HG03045 (cell line): ENCODE results near the gene CHMP6.

Experiments
- ATAC-seq: cut with Tn5 transposase; IDR thresholded peaks from one replicate; pipeline ENCODE4 v1.9.1; 2021; ENCODE audit warnings: mild to moderate bottlenecking, moderate library complexity; ENCODE audit not compliant: unreplicated experiment

The CHMP6 gene

DNA sequence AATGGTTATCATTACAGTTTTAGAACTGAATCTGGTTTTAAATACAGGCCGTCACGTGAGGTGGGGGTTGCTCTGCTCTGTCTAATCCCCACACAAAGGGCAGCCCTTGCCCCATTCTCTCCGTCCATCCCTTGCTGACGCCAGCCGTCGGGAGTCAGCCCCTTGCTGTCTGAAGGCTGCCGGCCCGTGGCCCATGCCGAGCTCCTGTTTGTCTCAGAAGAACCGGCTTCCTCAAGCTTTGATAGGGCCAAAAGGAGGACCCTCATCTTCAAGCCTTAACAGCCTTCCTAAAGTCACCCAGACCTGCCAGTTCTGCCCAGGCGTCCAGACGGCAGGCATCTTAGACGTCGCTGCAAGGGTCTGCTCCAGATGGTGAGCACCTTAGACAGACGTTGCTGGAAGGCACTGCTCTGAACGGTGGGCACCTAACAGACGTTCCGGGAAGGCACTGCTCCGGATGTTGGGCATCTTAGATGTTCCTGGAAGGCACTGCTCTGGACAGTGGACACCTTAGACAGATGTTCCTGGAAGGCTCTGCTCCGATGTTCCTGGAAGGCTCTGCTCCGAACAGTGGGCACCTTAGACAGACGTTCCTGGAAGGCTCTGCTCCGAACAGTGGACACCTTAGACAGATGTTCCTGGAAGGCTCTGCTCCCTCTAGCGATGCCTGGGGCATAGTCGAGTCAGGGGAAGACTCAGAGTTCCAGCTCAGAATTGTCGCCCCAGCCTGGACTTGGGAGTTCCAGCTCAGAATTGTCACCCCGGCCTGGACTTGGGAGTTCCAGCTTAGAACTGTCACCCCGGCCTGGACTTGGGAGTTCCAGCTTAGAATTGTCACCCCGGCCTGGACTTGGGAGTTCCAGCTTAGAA is 35.1 kb upstream of the CHMP6 start:
- no peak for ATAC-seq

GRCh38 chr17:80957461-80957941 is 34.1 kb upstream of the CHMP6 start:
- ATAC-seq, result no peak

DNA sequence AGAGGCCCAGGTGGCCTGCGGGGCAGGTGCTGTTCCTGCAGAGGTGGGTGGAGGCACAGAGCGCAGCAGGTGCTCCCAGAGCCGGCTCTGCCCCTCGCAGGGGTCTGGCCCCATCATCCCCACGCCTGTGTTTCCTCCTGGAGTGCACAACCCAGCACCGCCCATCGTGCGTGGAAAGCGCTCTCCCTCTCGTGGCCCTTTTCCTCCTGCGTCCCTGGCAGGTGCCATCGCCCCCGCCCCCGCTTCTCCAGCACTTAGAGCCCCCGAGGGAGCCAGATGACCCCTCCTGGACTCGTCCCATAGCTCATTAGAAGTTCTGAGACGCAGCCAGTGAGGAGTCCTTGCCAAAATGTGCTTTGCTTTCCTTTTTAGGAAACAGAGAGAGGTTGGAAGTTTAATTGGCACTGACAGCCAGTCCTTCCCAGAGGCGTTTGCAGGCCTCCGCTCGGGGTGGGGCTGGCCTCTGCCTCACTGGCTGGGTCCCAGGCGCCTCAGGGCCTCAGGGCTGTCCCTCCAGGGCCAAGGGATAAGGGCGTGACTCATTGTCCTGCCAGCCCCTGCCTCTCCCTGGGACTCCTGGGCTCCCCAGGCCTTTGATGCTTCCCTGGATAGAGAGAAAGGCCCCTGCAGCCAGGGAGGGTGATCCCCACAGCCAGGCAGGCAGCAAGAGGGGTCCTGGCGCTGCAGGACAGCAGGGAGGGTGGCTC is 32.2 kb upstream of the CHMP6 start:
- ATAC-seq, result no peak

DNA sequence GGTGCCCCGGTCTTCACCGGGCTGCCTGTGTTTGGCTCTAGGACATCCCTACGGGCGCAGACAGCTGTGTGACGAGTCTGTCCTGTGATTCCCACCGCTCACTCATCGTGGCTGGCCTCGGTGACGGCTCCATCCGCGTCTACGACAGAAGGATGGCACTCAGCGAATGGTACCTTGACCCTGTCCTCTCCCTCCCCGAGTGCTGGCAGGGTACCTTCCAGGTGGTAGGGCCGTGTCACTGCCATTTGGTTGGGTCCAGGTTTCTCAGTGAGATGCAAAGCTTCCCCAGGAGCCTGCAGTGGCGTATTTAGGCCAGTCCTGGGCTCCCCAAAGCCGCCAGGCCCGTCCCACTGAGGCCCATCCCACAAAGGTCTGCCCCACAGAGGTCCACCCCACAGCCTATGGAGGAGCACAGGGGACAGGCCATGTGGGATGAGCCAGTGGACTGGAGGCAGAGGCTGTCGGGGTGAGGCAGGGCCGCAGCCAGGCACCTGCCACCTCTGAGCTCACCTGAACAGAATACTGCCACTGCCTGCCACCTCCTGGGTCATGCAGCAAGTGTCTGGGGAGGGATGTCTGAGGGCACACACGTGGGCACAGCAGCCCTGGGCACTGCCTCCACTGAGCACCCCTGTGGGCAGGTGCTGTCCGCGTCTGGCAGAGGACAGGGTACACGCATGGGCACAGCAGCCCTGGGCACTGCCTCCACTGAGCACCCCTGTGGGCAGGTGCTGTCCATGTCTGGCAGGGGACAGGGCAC is 31.4 kb upstream of the CHMP6 start:
- ATAC-seq, result no peak

DNA sequence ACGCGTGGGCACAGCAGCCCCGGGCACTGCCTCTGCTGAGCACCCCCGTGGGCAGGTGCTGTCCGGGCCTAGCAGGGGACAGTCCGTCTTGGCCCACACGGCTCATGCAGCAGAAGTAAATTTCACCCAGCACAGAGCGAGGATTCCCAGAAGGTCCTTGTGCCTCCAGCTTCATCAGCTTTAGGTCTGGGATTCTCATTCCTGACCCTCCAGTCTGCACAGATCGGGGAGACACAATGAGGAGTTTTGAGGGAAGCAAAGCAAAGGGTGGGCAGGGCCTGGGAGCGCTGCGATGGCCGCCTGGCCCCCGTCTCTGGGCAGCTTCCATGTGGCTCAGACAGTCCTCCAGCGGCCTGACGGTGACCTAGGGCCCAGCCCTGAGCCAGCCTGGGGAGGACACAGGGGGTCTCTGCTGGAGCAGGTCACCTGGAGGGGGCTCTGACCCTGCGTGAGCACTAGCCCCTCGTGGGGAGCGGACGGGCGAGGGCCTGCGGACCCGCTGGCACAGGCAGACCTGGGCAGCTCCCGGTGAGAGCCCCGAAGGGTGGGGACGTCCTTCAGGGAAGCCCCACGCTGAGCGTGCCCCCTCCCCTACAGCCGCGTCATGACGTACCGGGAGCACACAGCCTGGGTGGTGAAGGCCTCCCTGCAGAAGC is 30.7 kb upstream of the CHMP6 start:
- ATAC-seq, result no peak

DNA sequence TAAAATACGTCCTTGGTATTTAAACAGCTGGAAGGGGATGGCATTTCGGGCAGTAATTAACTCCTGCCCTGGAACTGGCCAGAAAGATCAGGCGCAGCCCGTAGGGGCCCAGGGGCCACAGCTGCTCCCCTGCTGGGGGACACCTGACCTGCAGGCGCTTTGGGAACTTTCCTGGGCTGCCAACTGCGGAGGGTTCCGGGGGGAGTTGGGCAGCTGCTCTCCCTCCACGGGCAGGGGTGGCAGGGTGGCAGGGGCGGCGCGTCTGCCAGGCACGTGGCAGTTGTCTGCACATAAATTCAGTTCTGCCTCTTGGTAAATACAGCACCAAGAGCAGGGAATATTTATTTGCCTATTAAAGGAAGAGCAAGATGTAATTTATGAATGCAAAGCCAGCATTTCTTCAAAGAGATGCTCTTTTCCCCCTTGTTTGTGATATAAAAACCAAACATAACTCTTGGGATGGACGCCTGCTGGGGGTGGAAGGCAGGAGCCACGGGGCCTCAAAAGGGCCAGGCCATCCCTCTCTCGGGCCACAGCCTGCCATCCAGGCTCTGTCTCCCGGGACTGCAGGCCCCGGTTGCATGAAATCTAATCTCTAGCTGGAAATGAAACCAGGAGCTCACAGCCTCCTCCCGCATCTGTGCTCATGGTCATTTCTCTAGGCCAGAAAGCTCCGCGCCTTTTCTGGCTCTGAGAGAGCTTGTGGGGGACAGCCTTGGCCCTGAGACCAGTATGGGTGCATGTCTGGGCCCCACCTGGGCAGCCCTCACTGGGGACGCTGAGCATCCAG is 29.9 kb upstream of the CHMP6 start:
- ATAC-seq, result no peak

DNA sequence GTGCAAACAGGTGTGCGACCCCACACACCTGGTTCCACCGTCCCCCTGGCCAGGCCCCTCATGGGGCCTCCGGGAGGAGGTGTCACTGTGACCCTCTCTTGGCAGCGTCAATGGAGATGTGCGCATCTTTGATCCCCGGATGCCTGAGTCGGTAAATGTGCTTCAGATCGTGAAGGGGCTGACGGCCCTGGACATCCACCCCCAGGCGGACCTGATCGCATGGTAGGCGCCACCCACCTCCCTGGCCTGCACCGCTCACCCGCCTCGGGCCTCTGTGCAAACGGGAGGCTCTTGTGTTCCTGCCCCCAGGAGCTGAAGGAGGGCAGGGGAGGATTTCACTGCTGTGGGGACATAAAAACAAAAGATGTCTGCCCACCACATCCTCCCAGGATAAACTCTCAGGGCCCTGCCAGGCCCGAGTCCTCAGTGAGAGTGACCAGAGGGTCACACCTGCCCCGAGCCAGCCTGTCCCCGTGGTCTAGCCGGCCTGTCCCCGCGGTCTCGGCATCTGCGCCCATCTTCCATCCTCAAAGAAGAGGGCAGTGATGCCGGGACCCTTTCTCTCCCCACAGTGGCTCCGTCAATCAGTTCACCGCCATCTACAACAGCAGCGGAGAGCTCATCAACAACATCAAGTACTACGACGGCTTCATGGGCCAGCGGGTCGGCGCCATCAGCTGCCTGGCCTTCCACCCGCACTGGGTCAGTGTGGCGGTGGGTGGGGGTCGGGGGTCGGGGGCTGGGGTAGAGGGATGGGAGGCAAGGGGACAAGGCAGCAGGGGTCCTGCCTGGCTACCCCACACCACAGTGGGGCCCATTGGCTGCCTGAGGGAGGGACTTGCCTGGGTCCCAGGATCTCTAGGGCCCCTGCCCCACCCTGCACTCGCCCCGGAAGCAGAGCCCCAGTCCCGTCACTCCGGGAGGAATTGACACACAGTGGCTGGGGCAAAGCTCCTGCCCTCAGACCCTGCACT is 29.0 kb upstream of the CHMP6 start:
- ATAC-seq, result no peak

- no peak for ATAC-seq
These were observed 27.7 kb upstream of the CHMP6 start for GRCh38 chr17:80963812-80964543.

DNA sequence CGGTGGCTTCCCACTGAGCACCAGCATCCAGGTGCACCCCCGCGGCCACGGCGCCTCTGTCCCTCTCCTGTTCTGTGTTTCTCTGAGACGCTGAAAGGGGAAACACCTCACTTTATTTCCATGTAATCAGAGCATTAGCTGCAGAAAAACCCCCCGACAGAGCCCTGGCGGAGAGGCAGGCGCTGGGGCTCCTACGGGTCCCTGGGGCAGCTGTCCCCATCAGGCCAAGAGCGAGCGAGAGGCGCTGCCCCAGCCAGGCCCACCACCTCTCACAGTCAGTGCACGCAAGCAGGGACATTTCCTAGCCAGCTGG is 27.1 kb upstream of the CHMP6 start:
- no peak for ATAC-seq

DNA sequence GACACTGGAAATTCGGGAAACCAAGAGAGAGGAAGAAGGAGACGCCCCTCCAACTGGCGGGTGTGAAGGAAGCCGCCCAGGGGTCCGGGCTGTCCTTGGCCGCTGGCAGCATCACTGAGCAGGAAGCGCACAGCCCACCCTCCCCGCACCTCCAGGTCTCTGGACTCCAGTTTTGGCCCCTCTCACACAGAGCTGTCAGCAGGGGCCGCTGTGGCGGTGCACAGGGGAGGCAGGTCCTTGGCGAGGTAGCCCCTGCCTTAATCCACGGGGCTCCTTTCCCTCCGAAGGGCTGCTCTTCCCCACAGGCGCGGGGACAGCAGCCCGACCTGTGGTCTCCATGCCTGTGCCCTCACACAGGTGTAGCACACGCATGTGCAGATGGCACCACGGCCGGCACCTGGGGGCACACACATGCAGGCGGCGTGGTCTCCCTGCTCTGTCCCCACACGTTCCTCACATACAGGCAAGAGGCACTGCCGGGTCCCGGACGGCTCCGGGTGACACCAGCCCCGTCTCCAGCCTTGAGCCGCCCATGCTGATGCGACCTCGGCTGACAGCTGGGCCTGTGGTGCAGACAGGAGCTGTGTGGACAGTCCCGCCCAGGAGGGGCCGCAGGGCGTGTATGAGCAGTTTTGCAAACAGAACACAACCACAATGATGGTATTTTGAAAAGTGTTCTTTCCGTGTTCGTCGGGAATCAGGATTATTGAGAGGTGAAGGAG is 26.6 kb upstream of the CHMP6 start:
- ATAC-seq, result no peak

- ATAC-seq, result no peak
These were observed 26.0 kb upstream of the CHMP6 start for GRCh38 chr17:80965606-80966005.

GRCh38 chr17:80967404-80967872 is 24.2 kb upstream of the CHMP6 start:
- no peak for ATAC-seq

DNA sequence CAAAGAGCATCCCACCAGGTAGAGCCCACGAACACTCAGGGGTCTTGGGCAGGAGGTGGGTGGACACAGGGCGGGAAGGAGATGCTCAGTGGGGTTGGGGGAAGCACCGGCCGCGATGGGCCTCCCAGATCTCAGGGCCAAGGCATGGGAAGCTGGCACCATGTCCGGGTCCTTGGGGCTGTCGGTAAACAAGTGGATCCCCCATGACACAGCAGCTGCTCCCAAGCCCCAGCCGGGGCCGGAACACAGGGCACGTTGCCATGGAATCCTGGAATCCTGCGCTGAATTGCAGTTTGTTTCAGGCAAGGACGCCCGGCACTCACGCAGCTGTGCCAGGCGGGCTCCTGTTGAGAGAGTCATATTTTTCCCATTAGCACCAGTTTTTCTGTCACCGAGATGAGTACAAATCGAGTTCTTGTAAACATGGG is 23.0 kb upstream of the CHMP6 start:
- no peak for ATAC-seq

DNA sequence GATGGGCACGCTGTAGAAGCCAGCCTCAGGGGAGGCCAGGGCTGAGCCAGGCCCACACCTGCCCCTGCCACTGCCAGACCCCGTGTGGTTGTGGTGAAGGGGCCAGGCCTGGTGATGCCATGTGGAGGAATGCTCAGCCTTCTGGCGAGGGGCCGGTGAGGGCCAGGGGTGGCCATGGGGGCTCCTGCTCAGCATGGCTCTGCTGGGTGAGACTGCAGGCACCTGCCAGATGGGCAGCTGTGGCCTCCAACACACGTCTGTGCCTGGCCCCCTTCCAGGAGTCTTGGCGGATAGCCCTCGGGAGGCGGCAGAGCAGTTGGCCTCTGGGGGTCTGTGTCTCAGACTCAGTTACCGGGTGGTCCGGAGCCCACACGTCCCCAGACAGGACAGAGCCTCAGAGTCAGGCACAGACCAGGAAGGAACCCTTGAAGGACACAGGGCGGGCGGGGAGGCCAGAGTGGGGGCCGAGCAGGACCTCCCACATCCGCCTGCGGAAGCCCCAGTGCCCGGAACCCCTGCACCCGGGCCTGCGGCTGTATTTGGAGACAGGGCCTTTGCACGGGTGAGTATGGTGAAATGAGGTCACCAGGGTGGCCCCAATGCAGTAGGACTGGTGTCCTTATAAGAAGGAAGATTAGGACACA is 22.5 kb upstream of the CHMP6 start:
- ATAC-seq, result no peak

GRCh38 chr17:80969674-80970043 is 22.0 kb upstream of the CHMP6 start:
- no peak for ATAC-seq

- ATAC-seq, result no peak
These were observed 21.4 kb upstream of the CHMP6 start for GRCh38 chr17:80970044-80970761.
